Keratinocyte (primary cell): ENCODE measurements around the gene SPSB4. TPM values are rescaled to one million over a fixed set of nuclear protein-coding genes. Genes with fewer than 3 reads are reported as not detected.

Experiments used
- DNase-seq: peaks from one replicate; pipeline ENCODE4 v3.0.0-alpha.2; 2011; ENCODE audit warnings: low read depth, missing footprints, low spot score
- FAIRE-seq: peaks from 2 replicates; lab custom pipeline; 2011; peaks lifted over from hg19 to GRCh38; lab: Jason Lieb, UNC
- H2AFZ ChIP-seq: 2 replicates; pipeline ENCODE4 v1.6.0; 2012; ENCODE audit warnings: low read length, control low read depth, inconsistent platforms; ENCODE audit not compliant: control insufficient read depth
- H3K27ac ChIP-seq: 2 replicates; pipeline ENCODE4 v1.5.1; 2011; ENCODE audit warnings: low read length; ENCODE audit not compliant: control insufficient read depth, insufficient read depth
- H3K27me3 ChIP-seq: 3 replicates; pipeline ENCODE4 v1.6.0; 2011; ENCODE audit warnings: low read length; ENCODE audit not compliant: control insufficient read depth, insufficient read depth; ENCODE audit errors: extremely low read depth
- H3K36me3 ChIP-seq, 2 experiments: 2 replicates in 1 of 2; 3 replicates in 1 of 2; pipeline ENCODE4 v1.5.1; 2011; ENCODE audit warnings: low read length in 2 of 2, mild to moderate bottlenecking in 1 of 2; ENCODE audit not compliant: control insufficient read depth in 2 of 2, insufficient read depth in 2 of 2; ENCODE audit errors: extremely low read depth in 1 of 2
- H3K4me1 ChIP-seq: 3 replicates; pipeline ENCODE4 v1.5.1; 2011; ENCODE audit warnings: low read length; ENCODE audit not compliant: control insufficient read depth, insufficient read depth; ENCODE audit errors: extremely low read depth
- H3K4me2 ChIP-seq: 3 replicates; pipeline ENCODE4 v1.6.0; 2011; ENCODE audit warnings: low read depth, low read length; ENCODE audit not compliant: control insufficient read depth, insufficient read depth; ENCODE audit errors: extremely low read depth
- H3K4me3 ChIP-seq, 3 experiments: fragments of 200-600 bp in 1 of 3; sonication (generic) in 1 of 3; 2 replicates in 2 of 3; 3 replicates in 1 of 3; pipeline ENCODE4 v1.5.1; 2011 to 2016; ENCODE audit warnings: low read length in 3 of 3, mild to moderate bottlenecking in 3 of 3, control low read depth in 2 of 3, inconsistent platforms in 1 of 3, low read depth in 1 of 3, mixed read lengths in 1 of 3, mixed run types in 1 of 3, moderate library complexity in 1 of 3; ENCODE audit not compliant: control insufficient read depth in 2 of 3, insufficient read depth in 2 of 3; ENCODE audit errors: extremely low read depth in 1 of 3
- H3K79me2 ChIP-seq: 2 replicates; pipeline ENCODE4 v1.6.0; 2012; ENCODE audit warnings: low read length; ENCODE audit not compliant: control insufficient read depth, insufficient read depth
- H3K9ac ChIP-seq: 3 replicates; pipeline ENCODE4 v1.6.0; 2011; ENCODE audit warnings: low read length; ENCODE audit not compliant: control insufficient read depth, insufficient read depth; ENCODE audit errors: extremely low read depth
- H3K9me1 ChIP-seq: 3 replicates; pipeline ENCODE4 v1.6.0; 2011; ENCODE audit warnings: low read length; ENCODE audit not compliant: control insufficient read depth, insufficient read depth; ENCODE audit errors: extremely low read depth
- H3K9me3 ChIP-seq: 2 replicates; pipeline ENCODE4 v1.5.1; 2012; ENCODE audit warnings: low read depth, low read length; ENCODE audit not compliant: control insufficient read depth
- H4K20me1 ChIP-seq: 3 replicates; pipeline ENCODE4 v1.6.0; 2011; ENCODE audit warnings: low read length; ENCODE audit not compliant: control insufficient read depth, insufficient read depth; ENCODE audit errors: extremely low read depth
- EZH2 ChIP-seq: IDR thresholded peaks from one replicate; pipeline ENCODE4 v1.6.1; 2012; ENCODE audit warnings: inconsistent platforms, mild to moderate bottlenecking, low read length, moderate library complexity
- dilution Hi-C: fragments of 300-500 bp; cut with MboI; formaldehyde crosslinking; loops from one replicate; pipeline ENCODE4 v1.7.0; 2020; ENCODE audit warnings: low sequenced_read_pairs; ENCODE audit not compliant: extremely low pct_ligation_motif_present
- polyA plus RNA-seq, 5 experiments: library from polyadenylated mRNA; depleted of rRNA in 3 of 5; stranded (reverse) in 3 of 5; stranded (forward) in 1 of 5; unstranded in 1 of 5; fragments of >200 nt; gene quantifications; 1 replicate in 1 of 5; 2 replicates in 3 of 5; 3 replicates in 1 of 5; pipeline versions ENCODE4 v1.2.1 to v1.2.3, GENCODE V29; 2011 to 2012; ENCODE audit warnings: missing spikeins in 2 of 5, low read depth in 1 of 5, low replicate concordance in 1 of 5
- TF ChIP-seq, protein P1 (sequence below), 3 experiments: IDR thresholded peaks in 1 of 3; conservative IDR thresholded peaks in 1 of 3; optimal IDR thresholded peaks in 1 of 3; 2 replicates in 2 of 3; 3 replicates in 1 of 3; pipeline versions ENCODE3 to v1.5.1; 2011; ENCODE audit warnings: low read length in 3 of 3, mild to moderate bottlenecking in 3 of 3, moderate library complexity in 2 of 3, control low read depth in 1 of 3, inconsistent platforms in 1 of 3; ENCODE audit not compliant: insufficient read depth in 2 of 3; ENCODE audit errors: extremely low read depth in 1 of 3

Gene SPSB4
- polyA plus RNA-seq, 1 donor (not counting 4 experiments of a cell fraction or from before 2014, with no cell fraction given) = not detected

DNA sequence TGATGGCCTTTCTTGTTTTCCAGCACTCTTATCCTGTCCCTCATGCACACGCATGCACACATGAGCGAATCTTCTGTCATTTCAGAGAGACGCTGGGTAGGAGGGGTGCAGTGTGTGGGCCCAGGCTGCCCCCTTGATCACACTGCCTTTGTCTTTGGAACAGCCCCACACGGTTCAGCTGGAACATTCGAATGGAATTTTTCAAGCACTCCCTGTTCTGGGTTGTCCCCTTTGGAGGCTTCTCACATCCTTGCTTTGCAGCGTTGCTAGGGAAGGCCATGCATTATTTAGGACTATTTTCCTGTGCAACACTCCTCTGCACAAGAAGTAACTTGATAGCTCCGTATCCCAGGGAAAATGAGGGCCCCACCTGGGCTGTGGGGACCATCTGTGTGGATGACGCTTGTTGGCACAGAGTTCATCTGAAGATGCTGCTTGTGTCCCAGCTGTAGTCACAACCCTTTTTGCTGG is 78.4 kb downstream of the SPSB4 start:
- TF ChIP-seq, protein P1, sequence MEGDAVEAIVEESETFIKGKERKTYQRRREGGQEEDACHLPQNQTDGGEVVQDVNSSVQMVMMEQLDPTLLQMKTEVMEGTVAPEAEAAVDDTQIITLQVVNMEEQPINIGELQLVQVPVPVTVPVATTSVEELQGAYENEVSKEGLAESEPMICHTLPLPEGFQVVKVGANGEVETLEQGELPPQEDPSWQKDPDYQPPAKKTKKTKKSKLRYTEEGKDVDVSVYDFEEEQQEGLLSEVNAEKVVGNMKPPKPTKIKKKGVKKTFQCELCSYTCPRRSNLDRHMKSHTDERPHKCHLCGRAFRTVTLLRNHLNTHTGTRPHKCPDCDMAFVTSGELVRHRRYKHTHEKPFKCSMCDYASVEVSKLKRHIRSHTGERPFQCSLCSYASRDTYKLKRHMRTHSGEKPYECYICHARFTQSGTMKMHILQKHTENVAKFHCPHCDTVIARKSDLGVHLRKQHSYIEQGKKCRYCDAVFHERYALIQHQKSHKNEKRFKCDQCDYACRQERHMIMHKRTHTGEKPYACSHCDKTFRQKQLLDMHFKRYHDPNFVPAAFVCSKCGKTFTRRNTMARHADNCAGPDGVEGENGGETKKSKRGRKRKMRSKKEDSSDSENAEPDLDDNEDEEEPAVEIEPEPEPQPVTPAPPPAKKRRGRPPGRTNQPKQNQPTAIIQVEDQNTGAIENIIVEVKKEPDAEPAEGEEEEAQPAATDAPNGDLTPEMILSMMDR (optimal IDR thresholded peaks at IDR 0.05 in 1 of 3, IDR thresholded peaks at IDR 0.05 in 1 of 3, conservative IDR thresholded peaks at IDR 0.05 in 1 of 3; ENCODE audit: extremely low read depth in 1 of 3, insufficient read depth in 2 of 3, low read length in 3 of 3) = no peak
- no peak for TF ChIP-seq EZH2
- H3K4me3 ChIP-seq = no peak overlapping the region
- no peak overlapping the region for H2AFZ ChIP-seq
- H3K79me2 ChIP-seq = no peaks in the 10 kb centered on the region
- no peak overlapping the region for H3K27ac ChIP-seq
- H4K20me1 ChIP-seq = no peaks in the 10 kb centered on the region
- H3K9ac ChIP-seq = no peak overlapping the region
- H3K9me1 ChIP-seq = no peaks in the 10 kb centered on the region
- no peak for DNase-seq
- dilution Hi-C loops = no loop called here
- no peak for FAIRE-seq
- no peaks in the 10 kb centered on the region for H3K9me3 ChIP-seq
- no peaks in the 10 kb centered on the region for H3K4me1 ChIP-seq
- peaks cover 11% of the 10 kb centered on the region for H3K27me3 ChIP-seq
- no peaks in the 10 kb centered on the region for H3K36me3 ChIP-seq
- no peak overlapping the region for H3K4me2 ChIP-seq

DNA sequence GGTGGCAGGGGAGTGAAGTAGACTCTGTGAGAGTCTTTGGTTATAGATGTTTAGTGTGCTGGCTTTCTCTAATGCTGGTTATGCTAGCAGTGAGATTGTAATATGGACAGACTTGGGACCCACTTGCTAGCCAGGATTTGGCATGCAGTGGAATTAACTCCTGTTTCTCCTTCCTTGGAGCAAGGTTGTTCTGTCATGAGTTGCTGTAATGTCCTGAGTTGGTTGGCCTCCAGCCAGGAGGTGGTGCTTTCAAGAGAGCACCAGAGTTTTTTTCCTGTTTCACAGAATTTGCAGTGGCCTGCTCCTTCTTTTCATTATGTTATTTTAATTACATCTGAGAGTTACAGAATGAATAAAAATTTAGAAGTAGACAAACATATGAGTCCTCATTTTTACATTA is 92.4 kb downstream of the SPSB4 start:
- no peaks in the 10 kb centered on the region for H3K27me3 ChIP-seq
- H3K36me3 ChIP-seq = no peaks in the 10 kb centered on the region
- no peak overlapping the region for H3K9ac ChIP-seq
- no peak overlapping the region for H3K4me2 ChIP-seq
- H3K4me3 ChIP-seq = no peak overlapping the region
- dilution Hi-C loops = no loop called here
- no peaks in the 10 kb centered on the region for H4K20me1 ChIP-seq
- H3K4me1 ChIP-seq = no peaks in the 10 kb centered on the region
- H3K9me1 ChIP-seq = no peaks in the 10 kb centered on the region
- H2AFZ ChIP-seq = no peak overlapping the region
- no peaks in the 10 kb centered on the region for H3K79me2 ChIP-seq
- peaks cover 3% of the 10 kb centered on the region for H3K9me3 ChIP-seq
- DNase-seq (no peak), FAIRE-seq (no peak)
- TF ChIP-seq EZH2 = no peak
- TF ChIP-seq, protein P1 (optimal IDR thresholded peaks at IDR 0.05 in 1 of 3, IDR thresholded peaks at IDR 0.05 in 1 of 3, conservative IDR thresholded peaks at IDR 0.05 in 1 of 3; ENCODE audit: extremely low read depth in 1 of 3, insufficient read depth in 2 of 3, low read length in 3 of 3) = no peak
- no peak overlapping the region for H3K27ac ChIP-seq
